HPDE6-E6E7 (cell line): ENCODE results near the gene WDR36.
"Not testable (repeated sequence)": the region's sequence is repeated elsewhere in the genome, so short reads cannot be mapped to it uniquely, and the experiment has no call there.

Source experiments
- DNase-seq: peaks from one replicate; pipeline ENCODE4 v3.0.0; 2011; ENCODE audit warnings: missing footprints; ENCODE audit errors: extremely low spot score

Gene WDR36

GRCh38 chr5:111135946-111136345 is 43.8 kb downstream of the WDR36 start:
- DNase-seq: peak; percentile 32

- no peak for DNase-seq
These were observed 45.9 kb downstream of the WDR36 start for GRCh38 chr5:111138096-111138495.

GRCh38 chr5:111141471-111141870 is 49.3 kb downstream of the WDR36 start:
- not testable (repeated sequence) for DNase-seq

- peak; percentile 45 for DNase-seq
These were observed 50.8 kb downstream of the WDR36 start for GRCh38 chr5:111142932-111143331.

- DNase-seq: peak; percentile 41
These were observed 51.8 kb downstream of the WDR36 start for GRCh38 chr5:111143910-111144309.

- DNase-seq: no peak
These were observed 52.3 kb downstream of the WDR36 start for GRCh38 chr5:111144352-111144930.

GRCh38 chr5:111146053-111146452 is 53.9 kb downstream of the WDR36 start:
- DNase-seq: no peak

- no peak for DNase-seq
These were observed 55.4 kb downstream of the WDR36 start for GRCh38 chr5:111147502-111147901.

- DNase-seq: no peak
These were observed 59.9 kb downstream of the WDR36 start for GRCh38 chr5:111151998-111152397.

GRCh38 chr5:111153483-111153882 is 61.3 kb downstream of the WDR36 start:
- DNase-seq: no peak

GRCh38 chr5:111153945-111154344 is 61.8 kb downstream of the WDR36 start:
- DNase-seq: no peak

GRCh38 chr5:111158105-111158744 is 66.1 kb downstream of the WDR36 start:
- DNase-seq: peak; percentile 32

- no peak for DNase-seq
These were observed 67.7 kb downstream of the WDR36 start for GRCh38 chr5:111159845-111160244.

- no peak for DNase-seq
These were observed 70.9 kb downstream of the WDR36 start for GRCh38 chr5:111163000-111163399.

- DNase-seq: no peak
These were observed 72.9 kb downstream of the WDR36 start for GRCh38 chr5:111165058-111165457.

GRCh38 chr5:111167551-111167950 is 75.4 kb downstream of the WDR36 start:
- no peak for DNase-seq

- DNase-seq: no peak
These were observed 76.5 kb downstream of the WDR36 start for GRCh38 chr5:111168608-111169007.

GRCh38 chr5:111169269-111169668 is 77.1 kb downstream of the WDR36 start:
- no peak for DNase-seq

- no peak for DNase-seq
These were observed 78.1 kb downstream of the WDR36 start for GRCh38 chr5:111170279-111170678.

GRCh38 chr5:111172504-111172903 is 80.4 kb downstream of the WDR36 start:
- DNase-seq: no peak

- no peak for DNase-seq
These were observed 81.3 kb downstream of the WDR36 start for GRCh38 chr5:111173476-111173875.
